DOHH2 (cell line): ENCODE measurements around the gene GFY.

Experiments
- CTCF ChIP-seq: fragments of 200-600 bp; sonication (generic); IDR thresholded peaks from one replicate; pipeline ENCODE4 v1.5.1; 2014; ENCODE audit warnings: antibody characterized with exemption, mild to moderate bottlenecking, low read depth, low read length; ENCODE audit not compliant: poor library complexity, severe bottlenecking
- EZH2phosphoT487 ChIP-seq: fragments of 200-600 bp; sonication (generic); IDR thresholded peaks from 2 replicates; pipeline ENCODE4 v1.6.1; 2017; ENCODE audit warnings: borderline replicate concordance, mild to moderate bottlenecking, antibody characterized with exemption, low read length, moderate library complexity, mixed read lengths

- TF ChIP-seq CTCF: no peak
- peak; percentile 70; the same call in 1 of the 2 replicates for TF ChIP-seq EZH2phosphoT487
Measured at GRCh38 chr19:49440439-49441209, 15.4 kb downstream of the GFY start.
